Prostate gland (tissue), 2 donors: Measurements from ENCODE around the gene WDR35.

Experiments used
- POLR2AphosphoS5 ChIP-seq: sonication (generic); formaldehyde crosslinking; IDR thresholded peaks from one replicate; pipeline ENCODE4 v1.6.1; 2017; ENCODE audit warnings: antibody characterized with exemption
- TF ChIP-seq, protein P1 (sequence below), 4 experiments: fragments of 200-600 bp in 2 of 4; fragments of 450-650 bp in 2 of 4; sonication (generic) in 2 of 4; IDR thresholded peaks; 1 replicate in 3 of 4; 2 replicates in 1 of 4; pipeline ENCODE4 v1.5.1; 2016 to 2019; ENCODE audit warnings: antibody characterized with exemption in 4 of 4, mild to moderate bottlenecking in 2 of 4, moderate library complexity in 2 of 4

DNA sequence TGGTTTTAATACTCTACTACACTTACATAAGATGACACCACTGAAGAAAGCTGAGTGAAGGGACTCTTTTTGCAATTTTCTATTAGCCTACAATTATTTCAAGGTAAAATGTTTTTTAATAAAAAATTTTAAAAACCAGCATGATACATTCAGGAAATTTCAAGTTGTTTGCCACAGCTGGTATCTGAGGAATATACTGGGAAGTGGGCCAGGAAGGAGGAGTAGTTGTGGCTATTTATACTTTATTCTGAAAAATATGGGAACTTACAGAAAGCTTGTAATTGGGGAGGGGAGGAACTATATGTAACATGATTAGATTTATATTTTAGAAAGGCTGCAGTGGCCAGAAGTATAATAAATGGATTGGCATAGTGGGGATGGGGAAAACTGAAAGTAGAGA is 40.8 kb downstream of the WDR35 start:
- TF ChIP-seq, protein P1, sequence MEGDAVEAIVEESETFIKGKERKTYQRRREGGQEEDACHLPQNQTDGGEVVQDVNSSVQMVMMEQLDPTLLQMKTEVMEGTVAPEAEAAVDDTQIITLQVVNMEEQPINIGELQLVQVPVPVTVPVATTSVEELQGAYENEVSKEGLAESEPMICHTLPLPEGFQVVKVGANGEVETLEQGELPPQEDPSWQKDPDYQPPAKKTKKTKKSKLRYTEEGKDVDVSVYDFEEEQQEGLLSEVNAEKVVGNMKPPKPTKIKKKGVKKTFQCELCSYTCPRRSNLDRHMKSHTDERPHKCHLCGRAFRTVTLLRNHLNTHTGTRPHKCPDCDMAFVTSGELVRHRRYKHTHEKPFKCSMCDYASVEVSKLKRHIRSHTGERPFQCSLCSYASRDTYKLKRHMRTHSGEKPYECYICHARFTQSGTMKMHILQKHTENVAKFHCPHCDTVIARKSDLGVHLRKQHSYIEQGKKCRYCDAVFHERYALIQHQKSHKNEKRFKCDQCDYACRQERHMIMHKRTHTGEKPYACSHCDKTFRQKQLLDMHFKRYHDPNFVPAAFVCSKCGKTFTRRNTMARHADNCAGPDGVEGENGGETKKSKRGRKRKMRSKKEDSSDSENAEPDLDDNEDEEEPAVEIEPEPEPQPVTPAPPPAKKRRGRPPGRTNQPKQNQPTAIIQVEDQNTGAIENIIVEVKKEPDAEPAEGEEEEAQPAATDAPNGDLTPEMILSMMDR (IDR thresholded peaks at IDR 0.05): no peak
- no peak for TF ChIP-seq POLR2AphosphoS5
